Lower leg skin (tissue), 4 donors: Measurements from ENCODE around the gene ARHGAP12. TPM values are rescaled to one million over a fixed set of nuclear protein-coding genes. Genes with fewer than 3 reads are reported as not detected.

Experiments
- DNase-seq, 2 donors: peaks; one replicate each; pipeline ENCODE4 v3.0.0-alpha.2; 2019; ENCODE audit warnings: low spot score in 2 of 2
- H3K4me3 ChIP-seq: fragments of 200-600 bp; sonication (generic); 2 replicates; pipeline ENCODE4 v1.5.1; 2017; ENCODE audit warnings: mild to moderate bottlenecking, low read depth; ENCODE audit not compliant: poor library complexity, severe bottlenecking
- POLR2A ChIP-seq, 2 donors: fragments of 450-650 bp; IDR thresholded peaks; one replicate each; pipeline ENCODE4 v1.6.1; 2016 to 2017; ENCODE audit warnings: antibody characterized with exemption in 2 of 2, mild to moderate bottlenecking in 1 of 2, moderate library complexity in 1 of 2
- WGBS, 2 donors: methylation state at CpG; one replicate each; pipeline ENCODE4 v1.1.5; 2018; 5-methylcytosine and 5-hydroxymethylcytosine counted together
- intact Hi-C: fragments of 100-400 bp; cut with DNase I; formaldehyde crosslinking; loops from one replicate; pipeline ENCODE4 v1.15.0; 2023; ENCODE audit warnings: low total_unique reads
- total RNA-seq, 4 donors: library from RNA; depleted of rRNA; stranded (reverse); fragments of >200 nt; gene quantifications; one replicate each; pipeline ENCODE4 v1.1.0, GENCODE V29; 2016
- TF ChIP-seq, protein P1 (sequence below), 3 donors: fragments of 450-650 bp; IDR thresholded peaks; one replicate each; pipeline ENCODE4 v1.5.1; 2016; ENCODE audit warnings: antibody characterized with exemption in 3 of 3, mild to moderate bottlenecking in 3 of 3, moderate library complexity in 2 of 3

Gene ARHGAP12
- total RNA-seq, 4 donors from 2014 or later = 29.9 to 35.2 (median 31.4) TPM

- H3K4me3 ChIP-seq = no peak overlapping the region
- intact Hi-C loops = no loop called here
- WGBS, 2 donors = 77 to 84% methylated on average over 3 of the region's 3 CpGs
- peak in 1 of 2 donors; percentile 15 for DNase-seq
- no peak for TF ChIP-seq POLR2A (IDR thresholded peaks at IDR 0.05)
- TF ChIP-seq, protein P1, sequence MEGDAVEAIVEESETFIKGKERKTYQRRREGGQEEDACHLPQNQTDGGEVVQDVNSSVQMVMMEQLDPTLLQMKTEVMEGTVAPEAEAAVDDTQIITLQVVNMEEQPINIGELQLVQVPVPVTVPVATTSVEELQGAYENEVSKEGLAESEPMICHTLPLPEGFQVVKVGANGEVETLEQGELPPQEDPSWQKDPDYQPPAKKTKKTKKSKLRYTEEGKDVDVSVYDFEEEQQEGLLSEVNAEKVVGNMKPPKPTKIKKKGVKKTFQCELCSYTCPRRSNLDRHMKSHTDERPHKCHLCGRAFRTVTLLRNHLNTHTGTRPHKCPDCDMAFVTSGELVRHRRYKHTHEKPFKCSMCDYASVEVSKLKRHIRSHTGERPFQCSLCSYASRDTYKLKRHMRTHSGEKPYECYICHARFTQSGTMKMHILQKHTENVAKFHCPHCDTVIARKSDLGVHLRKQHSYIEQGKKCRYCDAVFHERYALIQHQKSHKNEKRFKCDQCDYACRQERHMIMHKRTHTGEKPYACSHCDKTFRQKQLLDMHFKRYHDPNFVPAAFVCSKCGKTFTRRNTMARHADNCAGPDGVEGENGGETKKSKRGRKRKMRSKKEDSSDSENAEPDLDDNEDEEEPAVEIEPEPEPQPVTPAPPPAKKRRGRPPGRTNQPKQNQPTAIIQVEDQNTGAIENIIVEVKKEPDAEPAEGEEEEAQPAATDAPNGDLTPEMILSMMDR (IDR thresholded peaks at IDR 0.05) = no peak
These were observed 15.4 kb upstream of the ARHGAP12 start for GRCh38 chr10:31944071-31944433.

- TF ChIP-seq POLR2A (IDR thresholded peaks at IDR 0.05) = no peak
- TF ChIP-seq, protein P1 (IDR thresholded peaks at IDR 0.05) = no peak
- WGBS, 2 donors = 78 to 87% methylated on average over 4 of the region's 4 CpGs
- intact Hi-C loops = no loop called here
- no peak for DNase-seq
- H3K4me3 ChIP-seq = no peak overlapping the region
These were observed 14.3 kb upstream of the ARHGAP12 start for GRCh38 chr10:31942892-31943291.

DNA sequence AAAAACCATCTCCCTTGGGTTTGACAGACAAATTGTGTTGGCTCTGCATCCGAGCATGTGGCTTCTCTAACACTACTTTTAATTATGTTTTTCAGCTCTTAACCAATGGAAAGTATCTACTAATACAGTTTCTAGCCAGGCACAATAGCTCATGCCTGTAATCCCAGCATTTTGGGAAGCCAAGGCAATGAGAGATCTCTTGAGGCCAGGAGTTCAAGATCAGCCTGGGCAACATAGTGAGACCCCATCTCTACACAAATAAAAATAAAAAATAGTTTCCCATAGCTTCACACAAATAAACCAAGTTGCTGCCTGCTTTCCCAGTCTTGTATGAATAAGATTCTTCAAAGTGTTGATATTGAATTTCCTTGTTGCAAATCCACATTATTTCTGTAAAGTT lies 13.8 kb upstream of the ARHGAP12 start:
- intact Hi-C loops = no loop called here
- no peak overlapping the region for H3K4me3 ChIP-seq
- 83 to 92% methylated on average over 1 of the region's 1 CpG for WGBS, 2 donors
- no peak for DNase-seq
- TF ChIP-seq, protein P1 (IDR thresholded peaks at IDR 0.05) = no peak
- no peak for TF ChIP-seq POLR2A (IDR thresholded peaks at IDR 0.05)

- TF ChIP-seq, protein P1 (IDR thresholded peaks at IDR 0.05) = no peak
- TF ChIP-seq POLR2A (IDR thresholded peaks at IDR 0.05) = no peak
- intact Hi-C loops = no loop called here
- 31 to 41% methylated on average over 7 of the region's 7 CpGs for WGBS, 2 donors
- no peak overlapping the region for H3K4me3 ChIP-seq
- peak in 1 of 2 donors; percentile 70 for DNase-seq
These were observed 12.4 kb upstream of the ARHGAP12 start for GRCh38 chr10:31940839-31941653.

GRCh38 chr10:31939797-31940708 lies 11.4 kb upstream of the ARHGAP12 start:
- intact Hi-C loops = no loop called here
- WGBS, 2 donors = 83 to 90% methylated on average over 4 of the region's 4 CpGs
- H3K4me3 ChIP-seq = no peak overlapping the region
- no peak for DNase-seq
- TF ChIP-seq POLR2A (IDR thresholded peaks at IDR 0.05) = no peak
- TF ChIP-seq, protein P1 (IDR thresholded peaks at IDR 0.05) = no peak
